ENCODE measurements around the gene RNF175.

- no peak for TF ChIP-seq CTCF (conservative IDR thresholded peaks at IDR 0.05; ENCODE audit: low read length)
- no peak for TF ChIP-seq EZH2phosphoT487 (IDR thresholded peaks at IDR 0.05; ENCODE audit: borderline replicate concordance)
These were observed 34.0 kb downstream of the RNF175 start for GRCh38 chr4:153725831-153726154.
